ENCODE measurements around the gene TRIP12.
"Not testable (repeated sequence)": the region's sequence is repeated elsewhere in the genome, so short reads cannot be mapped to it uniquely, and the experiment has no call there.

Gene TRIP12

GRCh38 chr2:229921892-229922448, at the start of gene TRIP12:
Gene TRIP12, minus strand, starts transcription at chr2:229922009. Its CDS starts 41,930 bp downstream, at chr2:229880079.
- peak; percentile 73 for FAIRE-seq

DNA sequence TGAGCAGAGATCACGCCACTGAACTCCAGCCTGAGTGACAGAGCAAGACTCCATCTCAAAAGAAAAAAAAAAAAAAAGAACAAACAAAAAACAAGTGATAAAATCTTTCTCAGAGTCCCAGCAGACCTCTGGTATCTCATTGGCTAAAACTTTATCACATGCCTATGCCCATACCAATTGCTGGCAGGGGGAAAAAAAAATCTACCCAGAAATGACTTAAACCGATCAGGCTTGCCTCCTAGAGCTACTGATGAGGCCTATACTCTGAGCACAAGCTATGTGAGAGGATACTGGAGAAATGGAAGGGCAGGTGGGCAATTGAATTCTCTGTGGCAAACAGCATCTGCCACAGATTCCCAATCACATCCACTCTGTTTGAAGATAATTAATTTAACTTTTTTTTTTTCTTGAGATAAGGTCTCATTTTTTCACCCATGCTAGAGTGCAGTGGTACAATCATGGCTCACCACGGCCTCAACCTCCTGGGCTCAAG, 49.5 kb upstream of the TRIP12 start:
- FAIRE-seq: no peak

- no peak for FAIRE-seq
Measured at GRCh38 chr2:229970406-229970805, 48.6 kb upstream of the TRIP12 start.

- FAIRE-seq: no peak
Measured at GRCh38 chr2:229969921-229970320, 48.1 kb upstream of the TRIP12 start.

GRCh38 chr2:229963596-229963995, 41.8 kb upstream of the TRIP12 start:
- FAIRE-seq: not testable (repeated sequence)

- FAIRE-seq: no peak
Measured at GRCh38 chr2:229956491-229956890, 34.7 kb upstream of the TRIP12 start.

DNA sequence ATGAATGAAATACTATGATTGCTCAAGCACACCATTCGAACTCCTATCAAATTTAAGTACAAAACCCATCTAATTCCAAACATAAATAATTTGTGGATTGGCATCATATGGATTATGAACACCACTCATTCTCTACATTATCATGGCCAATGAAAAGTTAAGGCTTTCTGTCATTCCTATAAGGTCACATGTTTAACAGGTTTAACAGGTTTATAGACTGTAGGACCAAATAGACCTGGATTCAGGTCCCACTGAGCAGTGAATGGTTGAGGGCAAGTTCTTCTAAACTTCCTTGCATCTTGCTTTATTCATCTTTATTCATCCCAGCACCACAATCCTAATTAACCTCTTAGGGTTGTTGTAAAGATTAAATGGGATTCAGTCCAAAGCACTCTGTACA, 33.9 kb upstream of the TRIP12 start:
- FAIRE-seq: no peak

- no peak for FAIRE-seq
Measured at GRCh38 chr2:229952256-229952835, 30.5 kb upstream of the TRIP12 start.

GRCh38 chr2:229947544-229947943, 25.7 kb upstream of the TRIP12 start:
- no peak for FAIRE-seq

- FAIRE-seq: no peak
Measured at GRCh38 chr2:229945975-229946374, 24.2 kb upstream of the TRIP12 start.

DNA sequence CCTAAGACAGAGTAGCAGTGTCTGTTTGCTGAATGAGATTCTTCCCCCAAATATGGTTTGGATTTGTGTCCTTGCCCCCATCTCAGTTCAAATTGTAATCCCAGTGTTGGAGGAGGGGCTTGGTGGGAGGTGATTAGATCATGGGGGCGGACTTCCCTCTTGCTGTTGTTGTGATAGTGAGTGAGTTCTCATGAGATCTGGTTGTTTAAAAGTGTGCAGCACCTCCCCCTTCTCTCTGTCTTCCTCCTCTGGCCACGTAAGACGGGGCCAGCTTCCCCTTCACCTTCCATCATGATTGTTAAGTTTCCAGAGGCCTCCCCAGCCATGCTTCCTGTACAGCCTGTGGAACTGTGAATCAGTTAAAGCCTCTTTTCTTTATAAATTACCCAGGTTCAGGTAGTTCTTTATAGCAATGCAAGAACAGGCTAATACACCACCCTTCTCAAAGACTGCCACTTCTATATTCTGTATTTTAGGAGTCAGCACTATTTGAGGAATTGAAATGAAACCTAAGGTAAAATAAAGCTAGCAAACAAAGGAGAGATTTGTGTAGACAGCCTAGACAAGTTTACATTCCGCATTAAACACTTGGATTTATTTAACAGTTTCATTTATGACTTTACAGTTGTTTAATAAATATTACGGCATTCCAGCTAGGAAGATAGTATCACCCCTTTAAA, 22.1 kb upstream of the TRIP12 start:
- no peak for FAIRE-seq

- no peak for FAIRE-seq
Measured at GRCh38 chr2:229943171-229943570, 21.4 kb upstream of the TRIP12 start.

GRCh38 chr2:229942671-229943070, 20.9 kb upstream of the TRIP12 start:
- FAIRE-seq: no peak

DNA sequence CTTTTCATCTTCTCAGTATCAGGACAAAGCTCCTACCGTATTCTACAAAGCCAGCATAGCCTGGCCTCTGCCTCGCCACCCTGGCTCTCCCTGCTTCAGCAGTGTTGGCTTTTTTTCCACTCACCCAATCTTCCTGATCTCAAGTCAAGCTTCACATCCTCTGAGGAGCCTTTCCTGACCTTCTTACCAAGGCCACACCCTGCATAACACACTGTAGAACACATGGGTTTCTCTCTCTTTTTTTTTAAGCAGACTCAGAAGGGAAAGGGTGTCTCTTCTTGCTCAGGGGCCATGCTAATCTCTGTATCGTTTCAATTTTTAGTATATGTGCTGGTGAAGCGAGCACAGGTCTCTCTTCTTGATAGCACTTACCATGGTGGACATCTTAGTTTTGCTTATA, 15.7 kb upstream of the TRIP12 start:
- FAIRE-seq: no peak

- FAIRE-seq: no peak
Measured at GRCh38 chr2:229931241-229931640, 9.4 kb upstream of the TRIP12 start.

GRCh38 chr2:229930656-229931055, 8.8 kb upstream of the TRIP12 start:
- FAIRE-seq: no peak

GRCh38 chr2:229927817-229928321, 6.1 kb upstream of the TRIP12 start:
- FAIRE-seq: no peak

DNA sequence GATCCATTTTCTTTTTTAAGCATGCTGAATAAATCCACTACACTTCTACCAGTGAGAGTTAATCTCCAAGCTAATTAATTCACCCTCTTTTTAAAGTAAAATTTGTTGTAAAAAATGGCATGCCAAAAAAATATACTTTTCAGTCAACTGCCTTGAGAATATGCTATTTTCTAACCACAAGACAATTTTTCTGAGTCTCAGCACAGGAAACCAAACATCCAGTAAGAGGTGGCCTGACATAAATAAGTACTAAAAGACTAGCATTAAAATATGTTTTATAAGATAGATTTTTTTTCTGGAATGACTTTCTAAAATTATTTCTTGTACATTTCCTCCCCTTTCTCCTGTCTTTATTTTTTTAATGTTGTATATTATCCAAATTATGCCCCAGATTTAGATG, 3.4 kb upstream of the TRIP12 start:
- no peak for FAIRE-seq

- not testable (repeated sequence) for FAIRE-seq
Measured at GRCh38 chr2:229924541-229924940, 2.7 kb upstream of the TRIP12 start.

DNA sequence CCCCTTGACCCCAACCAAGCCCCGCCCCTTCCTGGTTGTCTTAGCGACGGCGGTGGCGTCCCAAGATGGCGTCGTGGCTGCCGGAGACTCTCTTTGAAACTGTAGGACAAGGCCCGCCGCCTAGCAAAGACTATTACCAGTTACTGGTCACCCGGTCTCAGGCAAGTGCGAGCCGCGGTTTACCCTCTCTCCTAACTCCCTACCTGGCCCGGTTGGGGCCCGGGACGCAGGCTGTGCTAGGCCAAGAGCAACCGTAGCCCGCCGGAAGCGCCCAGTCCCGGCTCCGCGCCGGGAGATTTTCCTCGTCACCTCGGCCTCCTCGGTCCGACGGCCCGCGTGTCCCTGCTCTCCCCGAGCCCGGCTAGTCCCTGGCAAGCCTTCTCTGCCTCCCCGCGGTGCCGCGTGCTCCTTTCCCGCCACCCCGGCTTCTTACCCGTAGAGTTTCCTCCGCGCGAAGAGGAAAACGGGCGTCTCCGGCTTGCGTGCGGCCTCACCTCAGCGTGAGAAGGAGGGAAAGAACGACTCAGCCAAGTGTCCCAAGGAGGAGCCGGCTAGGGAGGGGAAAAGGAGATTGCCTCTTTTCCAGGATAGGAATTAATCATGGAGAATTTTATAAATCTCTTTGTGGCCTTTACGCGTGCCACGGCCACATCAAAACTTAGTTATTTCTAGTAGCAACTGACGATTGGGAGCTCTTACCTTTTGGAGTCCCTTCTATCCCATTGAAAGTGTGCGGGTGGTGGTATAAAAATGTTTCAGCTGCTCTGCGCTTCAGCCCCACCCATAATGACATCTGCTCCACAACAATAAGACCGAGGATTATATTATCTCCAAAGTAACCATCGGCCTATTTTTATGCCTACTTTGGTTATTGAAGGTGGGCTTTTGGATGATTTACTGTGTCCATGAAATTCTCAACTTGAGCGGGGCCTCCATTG, 909 bp upstream of the TRIP12 start, which contains the start of gene FBXO36:
FBXO36 (plus strand) TSS at position 55 of the 938 bp plus-strand sequence; CDS start at position 66, 11 bp downstream.
- no peak for FAIRE-seq

GRCh38 chr2:229921101-229921891, 513 bp downstream of the TRIP12 start:
- no peak for FAIRE-seq

Data from islet of Langerhans (tissue), 1 donor.